ENCODE data around the gene PLCL1.

The PLCL1 gene

GRCh38 chr2:197904446-197904845 is 100.1 kb downstream of the PLCL1 start:
- TF ChIP-seq SIN3A (IDR thresholded peaks at IDR 0.05; ENCODE audit: borderline replicate concordance, insufficient read depth, low read length) (no peak), FOXP2 (optimal IDR thresholded peaks at IDR 0.05; ENCODE audit: borderline replicate concordance, extremely low read depth, extremely low read length, insufficient read depth) (no peak), POLR2AphosphoS5 (IDR thresholded peaks at IDR 0.05; ENCODE audit: low read depth, low read length) (no peak), REST (IDR thresholded peaks at IDR 0.05; ENCODE audit: insufficient read depth in 1 of 2, low read depth in 2 of 2, low read length in 2 of 2) (no peak), TAF1 (IDR thresholded peaks at IDR 0.05; ENCODE audit: borderline replicate concordance, insufficient read depth, low read length) (no peak)

GRCh38 chr2:197908156-197908555 is 103.8 kb downstream of the PLCL1 start:
- TF ChIP-seq SIN3A (IDR thresholded peaks at IDR 0.05; ENCODE audit: borderline replicate concordance, insufficient read depth, low read length): no peak
- no peak for TF ChIP-seq TAF1 (IDR thresholded peaks at IDR 0.05; ENCODE audit: borderline replicate concordance, insufficient read depth, low read length)
- TF ChIP-seq FOXP2 (optimal IDR thresholded peaks at IDR 0.05; ENCODE audit: borderline replicate concordance, extremely low read depth, extremely low read length, insufficient read depth): no peak
- TF ChIP-seq REST (IDR thresholded peaks at IDR 0.05; ENCODE audit: insufficient read depth in 1 of 2, low read depth in 2 of 2, low read length in 2 of 2): no peak
- no peak for TF ChIP-seq POLR2AphosphoS5 (IDR thresholded peaks at IDR 0.05; ENCODE audit: low read depth, low read length)

- TF ChIP-seq REST (IDR thresholded peaks at IDR 0.05; ENCODE audit: insufficient read depth in 1 of 2, low read depth in 2 of 2, low read length in 2 of 2) (no peak), TAF1 (IDR thresholded peaks at IDR 0.05; ENCODE audit: borderline replicate concordance, insufficient read depth, low read length) (no peak), POLR2AphosphoS5 (IDR thresholded peaks at IDR 0.05; ENCODE audit: low read depth, low read length) (no peak), FOXP2 (optimal IDR thresholded peaks at IDR 0.05; ENCODE audit: borderline replicate concordance, extremely low read depth, extremely low read length, insufficient read depth) (no peak), SIN3A (IDR thresholded peaks at IDR 0.05; ENCODE audit: borderline replicate concordance, insufficient read depth, low read length) (no peak)
Observed at GRCh38 chr2:197908990-197909776, 104.8 kb downstream of the PLCL1 start.

GRCh38 chr2:197911667-197912066 is 107.3 kb downstream of the PLCL1 start:
- no peak for TF ChIP-seq TAF1 (IDR thresholded peaks at IDR 0.05; ENCODE audit: borderline replicate concordance, insufficient read depth, low read length)
- TF ChIP-seq FOXP2 (optimal IDR thresholded peaks at IDR 0.05; ENCODE audit: borderline replicate concordance, extremely low read depth, extremely low read length, insufficient read depth): no peak
- no peak for TF ChIP-seq SIN3A (IDR thresholded peaks at IDR 0.05; ENCODE audit: borderline replicate concordance, insufficient read depth, low read length)
- TF ChIP-seq POLR2AphosphoS5 (IDR thresholded peaks at IDR 0.05; ENCODE audit: low read depth, low read length): no peak
- no peak for TF ChIP-seq REST (IDR thresholded peaks at IDR 0.05; ENCODE audit: insufficient read depth in 1 of 2, low read depth in 2 of 2, low read length in 2 of 2)

Data from PFSK-1 (cell line).